K562 (cell line): ENCODE results near the gene EIF3J. TPM values are rescaled to one million over a fixed set of nuclear protein-coding genes. Genes with fewer than 3 reads are reported as not detected.
A peak's percentile ranks its signal among the peaks of the same experiment; 100 is the strongest.

Source experiments
- ADNP ChIP-seq: fragments of 200-800 bp; sonication (Bioruptor generic); IDR thresholded peaks from 2 replicates; pipeline ENCODE4 v1.6.1; 2016; ENCODE audit warnings: missing genetic modification characterization, missing compliant biosample characterization
- CCAR2 ChIP-seq: fragments of 200-400 bp; formaldehyde crosslinking; IDR thresholded peaks from 2 replicates; pipeline ENCODE4 v1.6.1; 2017; ENCODE audit warnings: mild to moderate bottlenecking, low read depth, low read length
- DPF2 ChIP-seq: fragments of 450-650 bp; IDR thresholded peaks from 2 replicates; pipeline ENCODE4 v1.6.1; 2016
- E2F1 ChIP-seq: sonication (generic); formaldehyde crosslinking; IDR thresholded peaks from 2 replicates; pipeline ENCODE4 v1.8.1; 2023; ENCODE audit warnings: mild to moderate bottlenecking, missing genetic modification reagents, moderate library complexity
- ILK ChIP-seq: fragments of 450-650 bp; IDR thresholded peaks from 2 replicates; pipeline ENCODE4 v1.6.1; 2016; ENCODE audit warnings: missing genetic modification characterization, low read depth, mild to moderate bottlenecking, missing compliant biosample characterization, moderate library complexity, borderline replicate concordance
- KAT7 ChIP-seq: sonication (generic); formaldehyde crosslinking; IDR thresholded peaks from 2 replicates; pipeline ENCODE4 v1.8.0; 2022; ENCODE audit warnings: missing genetic modification reagents, mild to moderate bottlenecking, borderline replicate concordance
- NFIC ChIP-seq: fragments of 450-650 bp; IDR thresholded peaks from 2 replicates; pipeline ENCODE4 v1.6.1; 2017; ENCODE audit warnings: mild to moderate bottlenecking, inconsistent platforms
- RBM25 ChIP-seq: fragments of 200-400 bp; formaldehyde crosslinking; IDR thresholded peaks from 2 replicates; pipeline ENCODE4 v1.6.1; 2018; ENCODE audit warnings: low read length, low read depth, moderate library complexity; ENCODE audit not compliant: severe bottlenecking
- RCOR1 ChIP-seq, 2 experiments: IDR thresholded peaks; 2 replicates each; pipeline ENCODE4 v1.6.1; 2012; ENCODE audit warnings: low read depth in 2 of 2, low read length in 2 of 2, borderline replicate concordance in 1 of 2, improper control_type of control experiment in 1 of 2
- RFX5 ChIP-seq: IDR thresholded peaks from 2 replicates; pipeline ENCODE4 v1.6.1; 2011; ENCODE audit warnings: low read depth, mild to moderate bottlenecking, improper control_type of control experiment, low read length
- SMAD4 ChIP-seq: fragments of 250-450 bp; sonication (Bioruptor Pico); conservative IDR thresholded peaks from 2 replicates; pipeline ENCODE4 v1.8.0; 2021; ENCODE audit warnings: inconsistent platforms, mild to moderate bottlenecking, moderate library complexity
- STAG1 ChIP-seq: sonication (generic); formaldehyde crosslinking; IDR thresholded peaks from 2 replicates; pipeline ENCODE4 v1.5.0; 2020; ENCODE audit warnings: missing genetic modification reagents, borderline replicate concordance
- TBP ChIP-seq: optimal IDR thresholded peaks from 2 replicates; pipeline ENCODE3; 2011; ENCODE audit warnings: low read depth, low read length, improper control_type of control experiment
- XRCC5 ChIP-seq: fragments of 200-400 bp; formaldehyde crosslinking; IDR thresholded peaks from 2 replicates; pipeline ENCODE4 v1.6.1; 2017; ENCODE audit warnings: low read depth, mild to moderate bottlenecking, low read length
- ZBTB7A ChIP-seq: IDR thresholded peaks from 2 replicates; pipeline ENCODE4 v1.6.1; 2011; ENCODE audit warnings: low read depth, mild to moderate bottlenecking, low read length, moderate library complexity, borderline replicate concordance; ENCODE audit not compliant: control insufficient read depth
- ZNF121 ChIP-seq: sonication (generic); formaldehyde crosslinking; conservative IDR thresholded peaks from 2 replicates; pipeline ENCODE4 v1.8.0; 2022; ENCODE audit warnings: missing genetic modification reagents
- ZNF3 ChIP-seq: fragments of 250-450 bp; sonication (Bioruptor Pico); IDR thresholded peaks from 2 replicates; pipeline ENCODE4 v1.5.0; 2021; ENCODE audit warnings: mild to moderate bottlenecking, moderate library complexity
- polyA plus RNA-seq, 8 experiments: library from polyadenylated mRNA; depleted of rRNA in 4 of 8; stranded (reverse) in 5 of 8; unstranded in 3 of 8; fragments of >200 nt; fragmentation: Nextera tagmentation in 2 of 8; fragmentation: Illumina TruSeq in 1 of 8; extraction: Ambion mirVana in 2 of 8; extraction: Trizol in 1 of 8; gene quantifications; 2 replicates each; pipeline versions ENCODE4 v1.2.1 to v1.2.3, GENCODE V29; 2011 to 2014; ENCODE audit warnings: inconsistent platforms in 1 of 8, missing spikeins in 1 of 8
- total RNA-seq, 7 experiments: library from RNA; depleted of rRNA in 6 of 7; stranded (reverse); fragments of >200 nt in 6 of 7; fragmentation: Illumina TruSeq in 2 of 7; extraction: Trizol in 2 of 7; gene quantifications; 2 replicates each; pipeline versions ENCODE4 v1.2.1 to v1.2.3, GENCODE V29; 2011 to 2021; ENCODE audit warnings: low replicate concordance in 1 of 7
- TF ChIP-seq, protein P1 (sequence below): fragments of 250-450 bp; sonication (Bioruptor Pico); IDR thresholded peaks from 2 replicates; pipeline ENCODE4 v1.5.0; 2021; ENCODE audit warnings: mild to moderate bottlenecking, borderline replicate concordance
- TF ChIP-seq, protein P2 (sequence below): fragments of 450-650 bp; formaldehyde crosslinking; IDR thresholded peaks from 2 replicates; pipeline ENCODE4 v1.4.0; 2022; ENCODE audit warnings: mild to moderate bottlenecking, moderate library complexity
- TF ChIP-seq, protein P3 (sequence below): fragments of 250-450 bp; sonication (Bioruptor Pico); IDR thresholded peaks from 2 replicates; pipeline ENCODE4 v1.5.1; 2021; ENCODE audit warnings: mild to moderate bottlenecking

The EIF3J gene
- total and polyA plus RNA-seq, 9 of the 15 experiments (the other 6 are each of a cell fraction or from before 2014, with no cell fraction given) = 44.2 to 217 (median 151) TPM

DNA sequence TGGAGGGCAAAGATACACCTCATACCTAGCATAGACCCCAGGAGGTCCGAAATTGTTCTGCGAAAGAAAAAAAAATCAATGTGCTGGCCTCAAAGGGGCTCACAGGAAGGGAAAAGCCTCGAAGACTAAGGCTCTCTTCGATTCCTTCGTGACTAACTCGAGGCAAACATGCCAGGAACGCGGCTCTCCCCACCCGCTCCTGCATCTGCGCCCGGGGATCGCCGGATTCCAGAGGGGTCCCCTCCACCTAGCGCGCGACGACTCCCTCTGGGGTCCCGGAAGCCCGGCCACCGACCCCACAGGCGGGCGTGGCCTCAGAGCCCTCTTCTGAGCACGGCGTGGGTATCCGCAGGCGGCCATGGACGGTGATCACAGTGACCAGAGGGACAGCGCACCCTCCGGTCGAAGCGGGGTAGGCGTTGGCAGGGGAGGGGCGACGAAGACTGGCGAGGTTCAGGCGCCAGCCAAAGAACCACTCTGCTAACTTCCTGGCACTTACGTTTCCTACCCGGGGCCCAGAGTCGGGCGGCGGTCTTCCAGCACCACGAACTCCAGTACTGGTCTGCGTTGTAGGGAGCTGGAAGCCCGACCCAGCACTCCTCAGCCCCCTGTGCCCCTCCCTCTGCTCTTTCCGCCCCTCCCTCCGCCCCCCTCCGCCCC, 515 bp upstream of the EIF3J start (continued):
- TF ChIP-seq, protein P1, sequence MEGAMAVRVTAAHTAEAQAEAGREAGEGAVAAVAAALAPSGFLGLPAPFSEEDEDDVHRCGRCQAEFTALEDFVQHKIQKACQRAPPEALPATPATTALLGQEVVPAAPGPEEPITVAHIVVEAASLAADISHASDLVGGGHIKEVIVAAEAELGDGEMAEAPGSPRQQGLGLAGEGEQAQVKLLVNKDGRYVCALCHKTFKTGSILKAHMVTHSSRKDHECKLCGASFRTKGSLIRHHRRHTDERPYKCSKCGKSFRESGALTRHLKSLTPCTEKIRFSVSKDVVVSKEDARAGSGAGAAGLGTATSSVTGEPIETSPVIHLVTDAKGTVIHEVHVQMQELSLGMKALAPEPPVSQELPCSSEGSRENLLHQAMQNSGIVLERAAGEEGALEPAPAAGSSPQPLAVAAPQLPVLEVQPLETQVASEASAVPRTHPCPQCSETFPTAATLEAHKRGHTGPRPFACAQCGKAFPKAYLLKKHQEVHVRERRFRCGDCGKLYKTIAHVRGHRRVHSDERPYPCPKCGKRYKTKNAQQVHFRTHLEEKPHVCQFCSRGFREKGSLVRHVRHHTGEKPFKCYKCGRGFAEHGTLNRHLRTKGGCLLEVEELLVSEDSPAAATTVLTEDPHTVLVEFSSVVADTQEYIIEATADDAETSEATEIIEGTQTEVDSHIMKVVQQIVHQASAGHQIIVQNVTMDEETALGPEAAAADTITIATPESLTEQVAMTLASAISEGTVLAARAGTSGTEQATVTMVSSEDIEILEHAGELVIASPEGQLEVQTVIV (CRISPR knock-in tag) = no peak
- TF ChIP-seq E2F1 (peak; percentile 23), ZBTB7A (peak; percentile 60; the same call in 1 of the 2 replicates), TBP (peak; percentile 57), CCAR2 (no peak), ILK (tag) (no peak), ZNF121 (CRISPR knock-in tag) (no peak), SMAD4 (CRISPR knock-in tag) (peak; percentile 31; the same call in 1 of the 2 replicates), RFX5 (no peak), KAT7 (CRISPR knock-in tag) (no peak; the same call in 1 of the 2 replicates), STAG1 (CRISPR knock-in tag) (no peak), DPF2 (0 out of 2 replicates have a peak, but pooled peaks have one; percentile 6), RCOR1 (IDR thresholded peaks at IDR 0.05; ENCODE audit: borderline replicate concordance in 1 of 2, low read depth in 2 of 2, low read length in 2 of 2) (peak in 1 of 2 experiments; percentile 10; a peak in 1 of 4 replicates), XRCC5 (no peak; the same call in 1 of the 2 replicates), RBM25 (no peak), NFIC (peak; percentile 46), ADNP (no peak), ZNF3 (no peak)
- TF ChIP-seq, protein P2, sequence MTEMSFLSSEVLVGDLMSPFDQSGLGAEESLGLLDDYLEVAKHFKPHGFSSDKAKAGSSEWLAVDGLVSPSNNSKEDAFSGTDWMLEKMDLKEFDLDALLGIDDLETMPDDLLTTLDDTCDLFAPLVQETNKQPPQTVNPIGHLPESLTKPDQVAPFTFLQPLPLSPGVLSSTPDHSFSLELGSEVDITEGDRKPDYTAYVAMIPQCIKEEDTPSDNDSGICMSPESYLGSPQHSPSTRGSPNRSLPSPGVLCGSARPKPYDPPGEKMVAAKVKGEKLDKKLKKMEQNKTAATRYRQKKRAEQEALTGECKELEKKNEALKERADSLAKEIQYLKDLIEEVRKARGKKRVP (CRISPR knock-in tag) = no peak
- TF ChIP-seq, protein P3, sequence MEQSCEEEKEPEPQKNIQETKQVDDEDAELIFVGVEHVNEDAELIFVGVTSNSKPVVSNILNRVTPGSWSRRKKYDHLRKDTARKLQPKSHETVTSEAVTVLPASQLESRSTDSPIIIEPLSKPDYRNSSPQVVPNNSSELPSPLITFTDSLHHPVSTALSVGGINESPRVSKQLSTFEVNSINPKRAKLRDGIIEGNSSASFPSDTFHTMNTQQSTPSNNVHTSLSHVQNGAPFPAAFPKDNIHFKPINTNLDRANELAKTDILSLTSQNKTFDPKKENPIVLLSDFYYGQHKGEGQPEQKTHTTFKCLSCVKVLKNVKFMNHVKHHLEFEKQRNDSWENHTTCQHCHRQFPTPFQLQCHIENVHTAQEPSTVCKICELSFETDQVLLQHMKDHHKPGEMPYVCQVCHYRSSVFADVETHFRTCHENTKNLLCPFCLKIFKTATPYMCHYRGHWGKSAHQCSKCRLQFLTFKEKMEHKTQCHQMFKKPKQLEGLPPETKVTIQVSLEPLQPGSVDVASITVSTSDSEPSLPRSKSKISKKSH = no peak
